Measurements from ENCODE around the gene MPRIP. TPM values are rescaled to one million over a fixed set of nuclear protein-coding genes. Genes with fewer than 3 reads are reported as not detected.

MPRIP gene
- total RNA-seq, 2 donors from 2014 or later: 84.3 to 258 TPM

DNA sequence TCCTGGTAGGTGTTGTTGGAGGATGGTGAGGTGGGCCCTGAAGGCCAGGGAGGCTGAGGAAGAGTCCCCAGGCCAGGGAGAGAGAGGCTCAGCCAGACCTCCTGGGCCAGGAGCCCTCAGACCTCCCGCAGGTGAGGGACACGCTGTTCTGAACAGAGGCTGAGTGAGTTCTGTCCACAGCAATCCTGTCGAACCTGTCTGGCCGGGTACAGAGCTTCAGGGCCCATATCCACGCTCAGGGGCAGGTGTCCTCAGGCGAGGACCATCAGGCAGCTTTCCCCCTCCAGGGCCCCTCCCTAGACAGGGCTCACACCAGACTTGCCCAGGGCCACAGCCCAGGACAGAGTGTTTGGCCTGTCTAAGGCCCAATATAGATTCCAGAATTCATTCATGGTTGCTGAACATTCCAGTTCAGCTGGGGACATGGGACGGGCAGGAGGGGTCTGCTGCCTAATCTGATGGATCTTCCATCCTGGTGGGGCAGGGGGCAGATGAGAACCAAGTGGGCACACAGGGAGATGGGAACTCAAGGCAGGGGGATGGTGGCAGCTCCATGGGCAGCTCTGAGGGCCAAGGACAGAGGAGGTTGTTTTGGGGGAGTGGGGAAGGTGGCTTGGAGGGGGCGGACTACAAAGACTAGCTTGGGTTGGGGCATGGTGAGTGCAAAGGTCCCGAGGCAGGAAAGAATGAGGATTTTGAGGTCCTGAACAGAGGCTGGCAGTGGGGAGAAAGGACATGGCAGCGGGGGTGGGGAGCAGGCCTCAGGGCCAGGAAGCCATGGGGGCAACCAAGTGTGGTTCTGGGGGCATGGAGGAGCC is 23.4 kb upstream of the MPRIP start:
- H3K27me3 ChIP-seq (replicated peaks; ENCODE audit: insufficient read depth): no peaks in the 10 kb centered on the region
- WGBS: 77% methylated on average over 10 of the region's 10 CpGs
- peak overlapping the region; percentile 69 to 75 for H3K27ac ChIP-seq
- intact Hi-C loops (cut with DNase I): no loop called here
- no peaks in the 10 kb centered on the region for H3K36me3 ChIP-seq
- no peak overlapping the region for H3K4me3 ChIP-seq
- peak; percentile 91 for DNase-seq (ENCODE audit: low spot score)
- peaks cover 7% of the 10 kb centered on the region for H3K4me1 ChIP-seq (replicated peaks)
- TF ChIP-seq POLR2AphosphoS5 (IDR thresholded peaks at IDR 0.05): peak; percentile 87
- no peak for TF ChIP-seq POLR2A (IDR thresholded peaks at IDR 0.05)
- H3K9me3 ChIP-seq: no peaks in the 10 kb centered on the region

DNA sequence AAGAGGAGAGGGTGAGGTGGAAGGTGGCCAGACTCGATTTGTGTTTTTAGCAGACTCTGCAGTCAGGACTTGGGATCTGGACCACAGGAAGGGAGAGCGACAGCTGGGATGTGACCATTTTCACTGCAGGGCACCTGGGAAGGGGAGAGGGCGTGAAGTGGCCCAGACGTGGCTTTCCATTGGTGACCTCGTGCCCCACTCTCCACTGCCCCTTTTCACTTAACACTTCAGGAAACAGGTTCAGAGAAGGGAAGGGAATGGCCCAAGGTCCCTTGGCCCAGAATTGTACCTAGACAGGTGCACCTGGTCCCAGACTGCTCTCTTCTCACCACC is 22.9 kb upstream of the MPRIP start:
- TF ChIP-seq POLR2A (IDR thresholded peaks at IDR 0.05): no peak
- 88% methylated on average over 5 of the region's 5 CpGs for WGBS

DNA sequence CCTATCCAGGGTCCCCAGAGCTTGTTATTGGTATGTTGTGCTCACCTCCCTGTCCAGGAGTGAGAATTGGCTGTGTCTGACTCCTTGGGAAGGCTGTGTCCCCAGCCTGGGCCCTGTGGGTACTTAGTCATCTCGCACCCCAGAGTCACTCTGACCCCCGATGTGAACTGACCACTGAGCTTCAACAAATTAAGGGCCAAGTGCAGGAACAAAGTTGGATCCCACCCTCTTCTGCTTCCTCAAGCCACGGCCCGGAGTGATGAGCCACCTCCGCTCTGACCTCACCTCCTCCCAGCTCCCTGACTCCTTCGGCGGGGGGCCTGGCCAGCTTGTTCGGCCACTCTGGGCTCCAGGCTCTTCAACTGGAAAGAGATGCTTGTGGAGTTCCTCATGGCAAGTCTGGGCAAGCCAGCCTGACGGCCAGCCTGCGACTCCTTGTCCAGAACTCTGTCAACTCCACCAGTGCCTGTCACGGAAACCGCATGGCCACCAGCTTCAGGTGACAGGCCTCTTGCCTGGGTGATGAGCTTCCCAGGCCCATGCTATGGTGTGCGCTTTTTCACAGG is 22.3 kb upstream of the MPRIP start:
- Histone ChIP-seq H3K27me3 (replicated peaks; ENCODE audit: insufficient read depth) (no peaks in the 10 kb centered on the region), H3K36me3 (no peaks in the 10 kb centered on the region), H3K4me3 (no peak overlapping the region), H3K4me1 (replicated peaks) (peaks cover 7% of the 10 kb centered on the region), H3K9me3 (no peaks in the 10 kb centered on the region), H3K27ac (no peak overlapping the region)
- intact Hi-C loops (cut with DNase I): no loop called here
- WGBS: 68% methylated on average over 13 of the region's 13 CpGs
- TF ChIP-seq POLR2AphosphoS5 (IDR thresholded peaks at IDR 0.05) (no peak), POLR2A (IDR thresholded peaks at IDR 0.05) (no peak)
- TF ChIP-seq, protein P1, sequence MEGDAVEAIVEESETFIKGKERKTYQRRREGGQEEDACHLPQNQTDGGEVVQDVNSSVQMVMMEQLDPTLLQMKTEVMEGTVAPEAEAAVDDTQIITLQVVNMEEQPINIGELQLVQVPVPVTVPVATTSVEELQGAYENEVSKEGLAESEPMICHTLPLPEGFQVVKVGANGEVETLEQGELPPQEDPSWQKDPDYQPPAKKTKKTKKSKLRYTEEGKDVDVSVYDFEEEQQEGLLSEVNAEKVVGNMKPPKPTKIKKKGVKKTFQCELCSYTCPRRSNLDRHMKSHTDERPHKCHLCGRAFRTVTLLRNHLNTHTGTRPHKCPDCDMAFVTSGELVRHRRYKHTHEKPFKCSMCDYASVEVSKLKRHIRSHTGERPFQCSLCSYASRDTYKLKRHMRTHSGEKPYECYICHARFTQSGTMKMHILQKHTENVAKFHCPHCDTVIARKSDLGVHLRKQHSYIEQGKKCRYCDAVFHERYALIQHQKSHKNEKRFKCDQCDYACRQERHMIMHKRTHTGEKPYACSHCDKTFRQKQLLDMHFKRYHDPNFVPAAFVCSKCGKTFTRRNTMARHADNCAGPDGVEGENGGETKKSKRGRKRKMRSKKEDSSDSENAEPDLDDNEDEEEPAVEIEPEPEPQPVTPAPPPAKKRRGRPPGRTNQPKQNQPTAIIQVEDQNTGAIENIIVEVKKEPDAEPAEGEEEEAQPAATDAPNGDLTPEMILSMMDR (IDR thresholded peaks at IDR 0.05): no peak
- peak; percentile 40 for DNase-seq (ENCODE audit: low spot score)

More for the DNA sequence above, 22.9 kb upstream of the MPRIP start:
- H3K27me3 ChIP-seq (replicated peaks; ENCODE audit: insufficient read depth): no peaks in the 10 kb centered on the region
- peak overlapping the region in 1 of 2 donors; percentile 69 for H3K27ac ChIP-seq
- no peak overlapping the region for H3K4me3 ChIP-seq
- H3K4me1 ChIP-seq (replicated peaks): peaks cover 7% of the 10 kb centered on the region
- no peak for DNase-seq (ENCODE audit: low spot score)
- H3K36me3 ChIP-seq: no peaks in the 10 kb centered on the region
- H3K9me3 ChIP-seq: no peaks in the 10 kb centered on the region
- intact Hi-C loops (cut with DNase I): no loop called here

DNA sequence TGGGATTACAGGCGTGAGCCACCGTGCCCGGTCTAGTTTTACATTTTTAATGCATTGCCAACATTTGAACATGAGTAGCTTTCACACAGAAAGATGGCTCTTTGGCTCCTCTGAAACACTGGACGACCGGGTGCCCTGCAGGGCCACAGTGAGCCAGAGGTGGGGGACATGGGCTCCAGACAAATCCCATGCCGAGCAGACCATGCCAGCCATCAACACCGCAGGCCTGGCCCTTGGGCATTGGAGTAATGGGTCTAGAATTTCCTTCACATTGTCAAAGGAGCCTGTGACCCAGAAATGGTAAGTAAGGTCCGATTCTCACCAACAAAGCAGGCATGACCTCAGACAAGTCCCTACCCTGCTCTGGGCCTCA is 21.4 kb upstream of the MPRIP start:
- Histone ChIP-seq H3K9me3 (no peaks in the 10 kb centered on the region), H3K4me1 (replicated peaks) (peaks cover 7% of the 10 kb centered on the region), H3K27ac (no peak overlapping the region), H3K36me3 (no peaks in the 10 kb centered on the region), H3K4me3 (no peak overlapping the region), H3K27me3 (replicated peaks; ENCODE audit: insufficient read depth) (no peaks in the 10 kb centered on the region)
- TF ChIP-seq POLR2AphosphoS5 (IDR thresholded peaks at IDR 0.05): no peak
- TF ChIP-seq POLR2A (IDR thresholded peaks at IDR 0.05): no peak
- TF ChIP-seq, protein P1 (IDR thresholded peaks at IDR 0.05): no peak
- 94% methylated on average over 6 of the region's 8 CpGs for WGBS
- DNase-seq (ENCODE audit: low spot score): no peak
- intact Hi-C loops (cut with DNase I): no loop called here

DNA sequence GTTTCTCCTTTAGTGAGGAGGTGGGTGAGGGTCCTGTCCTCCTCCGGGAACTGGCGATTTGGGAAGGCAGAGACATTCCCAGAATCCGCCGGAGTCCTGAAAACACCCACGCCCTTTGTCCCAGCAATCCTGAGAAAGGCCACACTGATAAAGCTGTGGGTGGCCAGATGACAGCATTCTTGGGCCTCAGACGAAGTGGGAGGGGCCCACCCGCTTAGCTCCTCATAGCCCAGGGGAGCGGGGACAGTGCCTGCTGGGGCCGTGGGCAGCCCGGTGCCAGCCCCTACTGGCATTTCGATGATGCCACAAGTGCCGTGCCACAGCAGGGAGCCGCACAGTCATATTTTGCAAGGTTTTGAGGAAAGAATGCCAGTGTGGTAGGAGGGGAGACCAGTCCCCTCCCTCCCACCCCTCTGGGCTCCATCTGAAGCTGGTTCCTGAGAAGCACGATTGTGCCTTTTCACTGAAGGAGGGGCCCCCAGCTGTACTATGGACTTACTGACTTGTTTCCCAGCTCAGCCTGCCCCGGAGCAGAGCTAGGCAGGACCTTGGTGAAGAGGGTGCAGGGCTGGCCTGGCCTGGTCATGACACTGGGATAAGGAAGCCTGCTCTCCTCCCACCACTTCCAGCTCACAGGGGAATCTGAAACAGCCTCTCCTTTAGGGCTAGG is 20.9 kb upstream of the MPRIP start:
- no peak overlapping the region for H3K27ac ChIP-seq
- H3K9me3 ChIP-seq: no peaks in the 10 kb centered on the region
- TF ChIP-seq, protein P1 (IDR thresholded peaks at IDR 0.05): no peak
- no peak for TF ChIP-seq POLR2A (IDR thresholded peaks at IDR 0.05)
- TF ChIP-seq POLR2AphosphoS5 (IDR thresholded peaks at IDR 0.05): no peak
- H3K4me1 ChIP-seq (replicated peaks): peaks cover 7% of the 10 kb centered on the region
- H3K4me3 ChIP-seq: no peak overlapping the region
- intact Hi-C loops (cut with DNase I): no loop called here
- no peaks in the 10 kb centered on the region for H3K36me3 ChIP-seq
- no peaks in the 10 kb centered on the region for H3K27me3 ChIP-seq (replicated peaks; ENCODE audit: insufficient read depth)
- no peak for DNase-seq (ENCODE audit: low spot score)
- whole genome bisulfite sequencing: 79% methylated on average over 14 of the region's 15 CpGs
